ENCODE results near the gene ZNF598. TPM values are rescaled to one million over a fixed set of nuclear protein-coding genes. Genes with fewer than 3 reads are reported as not detected.
"Not testable (repeated sequence)": the region's sequence is repeated elsewhere in the genome, so short reads cannot be mapped to it uniquely, and the experiment has no call there.

The ZNF598 gene
- total and polyA plus RNA-seq, 2 experiments from 2014 or later, result 8.5 to 48.6 TPM

- ATAC-seq (no peak), DNase-seq (ENCODE audit: low spot score) (no peak)
- H3K9me2 ChIP-seq (ENCODE audit: insufficient read depth), result no peaks in the 10 kb centered on the region
- no peak overlapping the region for H3K4me3 ChIP-seq
- Mint-ChIP-seq H3K4me1 (peaks cover 8% of the 10 kb centered on the region), H3K36me3 (ENCODE audit: low read depth) (no peaks in the 10 kb centered on the region), H3K9me3 (no peaks in the 10 kb centered on the region), H3K27me3 (ENCODE audit: insufficient read depth, low read depth, poor library complexity) (peaks cover 12% of the 10 kb centered on the region), H3K4me3 (no peak overlapping the region), H3K27ac (no peak overlapping the region)
- H4K20me1 ChIP-seq (replicated peaks; ENCODE audit: insufficient read depth), result 0 out of 2 replicates have a peak, but pooled peaks cover 3% of the 10 kb centered on the region
- H3K79me2 ChIP-seq (replicated peaks; ENCODE audit: insufficient read depth), result no peaks in the 10 kb centered on the region
- no peak overlapping the region for H3K27ac ChIP-seq (ENCODE audit: low read depth)
- no peaks in the 10 kb centered on the region for H3K4me1 ChIP-seq (ENCODE audit: insufficient read depth)
- TF ChIP-seq STAT1 (IDR thresholded peaks at IDR 0.05; ENCODE audit: unreplicated experiment), result no peak
- no peak for TF ChIP-seq ETS1 (IDR thresholded peaks at IDR 0.05)
- no peak for TF ChIP-seq EZH2phosphoT487 (IDR thresholded peaks at IDR 0.05; ENCODE audit: unreplicated experiment)
- TF ChIP-seq CTCF (conservative IDR thresholded peaks at IDR 0.05; ENCODE audit: low read depth in 2 of 2), result no peak
- no peak for TF ChIP-seq JUNB (IDR thresholded peaks at IDR 0.05; ENCODE audit: unreplicated experiment)
- TF ChIP-seq NANOG (IDR thresholded peaks at IDR 0.05; ENCODE audit: borderline replicate concordance), result no peak
- no peaks in the 10 kb centered on the region for H3K36me3 ChIP-seq (ENCODE audit: insufficient read depth)
- H2AFZ ChIP-seq, result no peak overlapping the region
- H3K4me2 ChIP-seq, result no peak overlapping the region
- no peaks in the 10 kb centered on the region for H3K27me3 ChIP-seq (ENCODE audit: insufficient read depth)
- no peaks in the 10 kb centered on the region for H3F3A ChIP-seq (replicated peaks; ENCODE audit: low read depth)
Measured at GRCh38 chr16:2034696-2035430, 25.2 kb upstream of the ZNF598 start.

GRCh38 chr16:2033909-2034695 is 24.5 kb upstream of the ZNF598 start:
- H3K27ac Mint-ChIP-seq; H3K4me2 ChIP-seq; H2AFZ ChIP-seq; H3K27me3 ChIP-seq (ENCODE audit: insufficient read depth); H3F3A ChIP-seq (replicated peaks; ENCODE audit: low read depth); H3K9me3 Mint-ChIP-seq; H3K4me1 ChIP-seq (ENCODE audit: insufficient read depth); H3K4me3 Mint-ChIP-seq; H3K79me2 ChIP-seq (replicated peaks; ENCODE audit: insufficient read depth); H3K27me3 Mint-ChIP-seq (ENCODE audit: insufficient read depth, low read depth, poor library complexity); H3K27ac ChIP-seq (ENCODE audit: low read depth); H3K36me3 ChIP-seq (ENCODE audit: insufficient read depth); H4K20me1 ChIP-seq (replicated peaks; ENCODE audit: insufficient read depth); H3K9me2 ChIP-seq (ENCODE audit: insufficient read depth); DNase-seq (ENCODE audit: low spot score); H3K4me1 Mint-ChIP-seq; H3K36me3 Mint-ChIP-seq (ENCODE audit: low read depth); H3K4me3 ChIP-seq; ATAC-seq: not testable (repeated sequence)

Data from GM23338 (cell line).